Pancreas (tissue), 10 donors: ENCODE results near the gene SH2D1B. TPM values are rescaled to one million over a fixed set of nuclear protein-coding genes. Genes with fewer than 3 reads are reported as not detected.

Experiments
- ATAC-seq, 4 donors: fragments of 200-7000 bp; cut with Tn5 transposase; one replicate each; pipeline versions ENCODE4 v1.8.0 to v1.9.1; 2020; ENCODE audit warnings: mild to moderate bottlenecking in 4 of 4, moderate library complexity in 4 of 4
- DNase-seq, 6 donors: peaks; one replicate each; pipeline ENCODE4 v3.0.0-alpha.2; 2020
- FAIRE-seq: peaks from 2 replicates; lab custom pipeline; 2012; peaks lifted over from hg19 to GRCh38; lab: Jason Lieb, UNC
- H3K27ac ChIP-seq, 4 donors: fragments of 200-600 bp; sonication (generic); 1 replicate in 3 of 4; 2 replicates in 1 of 4; pipeline versions ENCODE4 v1.5.0 to v1.8.0; 2020
- H3K27me3 ChIP-seq, 4 donors: fragments of 200-600 bp; one replicate each; pipeline ENCODE4 v1.8.0; 2021
- H3K36me3 ChIP-seq, 3 donors: fragments of 200-600 bp; sonication (generic) in 1 of 3; one replicate each; pipeline versions ENCODE4 v1.5.0 to v1.8.0; 2020 to 2021
- H3K4me1 ChIP-seq, 3 donors: fragments of 200-600 bp; one replicate each; pipeline ENCODE4 v1.8.0; 2021
- H3K4me3 ChIP-seq, 4 donors: fragments of 200-600 bp; sonication (generic) in 2 of 4; one replicate each; pipeline versions ENCODE4 v1.5.0 to v1.8.0; 2020 to 2021
- H3K9me3 ChIP-seq, 4 donors: fragments of 200-600 bp; one replicate each; pipeline ENCODE4 v1.8.0; 2021
- CTCF ChIP-seq, 4 donors: fragments of 200-600 bp; sonication (generic) in 3 of 4; IDR thresholded peaks; one replicate each; pipeline versions ENCODE4 v1.5.0 to v1.8.0; 2021; ENCODE audit warnings: antibody characterized with exemption in 4 of 4
- WGBS, 2 donors: extraction: QIAGEN DNeasy Blood & Tissue Kit; methylation state at CpG; one replicate each; pipeline ENCODE4 v1.1.7; 2013; 5-methylcytosine and 5-hydroxymethylcytosine counted together
- intact Hi-C, 3 donors: fragments of 100-400 bp; cut with DNase I; formaldehyde crosslinking; loops; one replicate each; pipeline versions ENCODE4 v1.11.1 to v1.14.2; 2022
- polyA plus RNA-seq, 2 donors: library from polyadenylated mRNA; stranded (reverse); fragments of 200-250 nt; gene quantifications; one replicate each; pipeline ENCODE4 v1.2.3, GENCODE V29; 2013
- total RNA-seq, 6 donors: library from RNA; stranded (reverse); fragmentation: NEBNext Ultra II Directional in 4 of 6; extraction: Animal tissue kit (Norgen Biotek cat#: 25700) in 4 of 6; gene quantifications; one replicate each; pipeline versions ENCODE4 v1.2.1 to v1.2.4, GENCODE V29; 2021 to 2023
- donor health status: healthy with polysubstance abuse.
- donor health status: DM: no; HTN: no; CAD: no; lungs with moderate emphysema.
- donor health status: DM: no; HTN: no; CAD: no.
- donor health status: control.
- donor health status: control.
- donor health status: Bipolar disorder and iron deficiency.
- donor health status: DM: yes; HTN: yes; CAD: no.
- donor health status: DM: no; HTN: no; CAD: no.
- donor health status: DM: no; HTN: no; CAD: no.
- donor health status: DM: yes; HTN: yes; CAD: no.

SH2D1B gene
- total and polyA plus RNA-seq, 8 donors = 0.06 TPM; not detected in 7

GRCh38 chr1:162398999-162399580 lies 12.8 kb downstream of the SH2D1B start:
- 66 to 80% methylated on average over 8 of the region's 8 CpGs for WGBS, 2 donors
- Histone ChIP-seq H3K9me3 (no peaks in the 10 kb centered on the region), H3K4me1 (no peaks in the 10 kb centered on the region), H3K4me3 (no peak overlapping the region), H3K36me3 (no peaks in the 10 kb centered on the region), H3K27me3 (no peaks in the 10 kb centered on the region), H3K27ac (no peak overlapping the region)
- intact Hi-C loops = no loop called here
- FAIRE-seq (no peak), DNase-seq (no peak), ATAC-seq (no peak)
- no peak for TF ChIP-seq CTCF (IDR thresholded peaks at IDR 0.05)

GRCh38 chr1:162397943-162398560 lies 13.9 kb downstream of the SH2D1B start:
- DNase-seq = no peak
- intact Hi-C loops = no loop called here
- no peak for ATAC-seq
- no peak overlapping the region for H3K27ac ChIP-seq
- no peaks in the 10 kb centered on the region for H3K36me3 ChIP-seq
- H3K9me3 ChIP-seq = no peaks in the 10 kb centered on the region
- H3K27me3 ChIP-seq = no peaks in the 10 kb centered on the region
- FAIRE-seq = no peak
- no peak overlapping the region for H3K4me3 ChIP-seq
- TF ChIP-seq CTCF (IDR thresholded peaks at IDR 0.05) = no peak
- no peaks in the 10 kb centered on the region for H3K4me1 ChIP-seq
- 43 to 45% methylated on average over 3 of the region's 3 CpGs for WGBS, 2 donors

GRCh38 chr1:162397039-162397448 lies 14.9 kb downstream of the SH2D1B start:
- no peak for TF ChIP-seq CTCF (IDR thresholded peaks at IDR 0.05)
- FAIRE-seq (no peak), ATAC-seq (peak in 1 of 4 donors; percentile 70), DNase-seq (no peak)
- H3K36me3 ChIP-seq = no peaks in the 10 kb centered on the region
- H3K4me3 ChIP-seq = no peak overlapping the region
- intact Hi-C loops = no loop called here
- H3K27ac ChIP-seq = no peak overlapping the region
- H3K27me3 ChIP-seq = no peaks in the 10 kb centered on the region
- H3K4me1 ChIP-seq = no peaks in the 10 kb centered on the region
- H3K9me3 ChIP-seq = no peaks in the 10 kb centered on the region
- WGBS, 2 donors = 76 to 86% methylated on average over 3 of the region's 3 CpGs

GRCh38 chr1:162396201-162396906 lies 15.6 kb downstream of the SH2D1B start:
- FAIRE-seq (no peak), ATAC-seq (no peak), DNase-seq (no peak)
- intact Hi-C loops = no loop called here
- Histone ChIP-seq H3K4me3 (no peak overlapping the region), H3K27me3 (no peaks in the 10 kb centered on the region), H3K27ac (no peak overlapping the region), H3K9me3 (no peaks in the 10 kb centered on the region), H3K4me1 (no peaks in the 10 kb centered on the region), H3K36me3 (no peaks in the 10 kb centered on the region)
- WGBS, 2 donors = 57 to 64% methylated on average over 3 of the region's 3 CpGs
- TF ChIP-seq CTCF (IDR thresholded peaks at IDR 0.05) = no peak
